Stimulated activated naive CD8-positive, alpha-beta T cell treated with anti-CD3 and anti-CD28 coated beads, Interleukin-15, Interleukin-2, amounts not matched to agents 100 U/mL and 50 U/mL, for 24 hours (primary cell): Measurements from ENCODE around the gene ST3GAL4.
"Not testable (repeated sequence)": the region's sequence is repeated elsewhere in the genome, so short reads cannot be mapped to it uniquely, and the experiment has no call there.

ENCODE experiments used
- ATAC-seq: fragments of 150-1000 bp; cut with Tn5 transposase; one replicate; pipeline ENCODE4 v1.10.0; 2021
- DNase-seq: peaks from one replicate; pipeline ENCODE4 v3.0.0; 2021

ST3GAL4 gene

DNA sequence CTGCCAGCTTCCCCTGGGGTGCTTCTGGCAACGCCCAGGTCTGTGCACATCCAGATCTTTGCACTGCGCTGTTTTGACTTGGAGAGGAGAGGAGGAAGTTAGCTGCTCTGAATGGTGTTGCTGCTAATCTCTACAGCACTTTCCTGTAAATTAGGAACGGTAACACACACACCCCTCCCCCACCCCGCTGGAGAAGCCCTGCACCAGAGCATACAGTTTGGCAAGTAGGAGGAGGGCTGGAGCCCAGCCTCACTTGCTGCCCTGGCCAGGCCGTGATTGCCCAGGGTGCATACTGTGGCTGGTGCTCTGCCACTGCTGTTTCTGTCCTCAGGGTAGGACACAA is 31.2 kb downstream of the ST3GAL4 start:
- ATAC-seq: not testable (repeated sequence)

DNA sequence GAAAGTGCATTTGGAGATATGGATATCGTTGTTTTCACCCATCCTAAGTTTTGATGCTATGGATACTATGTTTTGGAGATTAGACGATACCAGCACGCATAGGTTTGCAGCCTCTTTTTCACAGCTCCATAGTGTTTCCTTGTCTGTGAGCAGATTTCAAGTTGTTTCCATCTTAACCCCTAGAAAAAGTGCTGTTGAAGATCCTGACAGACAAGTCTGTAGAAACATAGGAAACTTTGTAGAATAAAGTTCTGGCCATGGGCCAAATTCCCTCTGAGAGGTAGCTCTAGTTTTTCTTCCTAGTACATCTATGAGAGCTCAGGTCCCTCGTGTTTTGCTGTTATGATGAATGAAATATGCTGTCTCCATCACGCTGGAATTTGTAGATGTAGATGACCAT is 32.4 kb downstream of the ST3GAL4 start:
- DNase-seq (no peak), ATAC-seq (no peak)

More for the DNA sequence above, 31.2 kb downstream of the ST3GAL4 start:
- not testable (repeated sequence) for DNase-seq

DNA sequence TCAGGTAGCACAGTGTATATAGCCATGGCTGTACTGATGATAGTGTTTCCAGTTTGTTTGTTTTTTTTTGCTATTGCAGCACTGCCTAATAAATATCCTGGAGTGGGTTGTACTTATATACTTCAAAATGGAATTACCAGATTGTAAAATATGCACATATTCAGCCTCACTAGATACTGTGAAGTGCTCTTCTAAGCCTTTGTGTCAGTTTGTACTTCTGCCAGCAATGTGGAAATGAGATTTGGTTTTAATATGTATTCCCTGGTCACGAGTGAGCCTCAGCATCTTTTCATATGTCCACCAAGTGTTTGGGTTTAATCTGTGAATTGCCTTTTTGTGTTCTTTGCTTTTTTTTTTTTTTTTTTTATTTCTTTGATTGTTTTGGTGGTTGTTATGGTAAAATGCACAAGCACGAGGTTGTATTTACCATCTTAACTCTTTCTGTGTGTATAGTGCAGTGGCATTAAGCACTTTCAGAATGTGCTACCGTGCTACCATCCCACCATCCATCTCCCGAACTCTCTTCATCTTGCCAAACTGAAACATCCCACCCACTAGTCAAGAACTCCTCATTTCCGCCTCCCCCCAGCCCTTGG is 34.9 kb downstream of the ST3GAL4 start:
- no peak for ATAC-seq
- DNase-seq: no peak

DNA sequence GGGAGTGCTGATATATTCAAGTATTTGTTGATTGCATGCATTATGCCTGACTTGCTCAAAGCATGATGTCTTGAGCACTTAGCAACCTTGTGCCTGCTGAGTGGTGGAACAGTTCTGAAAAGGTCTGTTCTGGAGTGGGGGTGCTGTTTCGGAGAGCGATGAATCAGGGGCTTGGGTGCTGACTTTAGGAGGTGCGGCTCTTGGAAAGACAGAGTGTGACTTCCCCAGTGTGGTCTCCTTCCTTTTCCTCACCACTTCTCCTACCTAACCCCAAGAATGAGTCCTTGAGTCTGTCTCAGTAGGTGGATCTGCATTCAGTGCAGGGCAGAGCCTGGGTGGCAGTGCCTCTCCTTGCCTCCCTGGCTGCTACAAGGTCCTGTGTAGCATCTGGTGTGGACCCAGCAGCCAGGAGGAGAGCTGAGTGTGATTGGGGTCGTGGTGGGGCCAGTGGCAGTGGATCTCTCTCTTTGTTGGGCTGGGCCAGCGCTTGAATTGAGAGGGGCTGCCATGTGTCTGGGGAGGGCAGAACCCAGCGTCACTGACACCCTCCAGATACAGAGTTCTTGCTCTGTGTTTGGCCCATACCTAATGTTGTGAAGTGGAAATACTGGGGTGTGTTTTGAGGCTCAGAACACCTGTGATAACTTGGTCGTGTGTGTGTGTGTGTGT is 35.9 kb downstream of the ST3GAL4 start:
- no peak for DNase-seq
- no peak for ATAC-seq

DNA sequence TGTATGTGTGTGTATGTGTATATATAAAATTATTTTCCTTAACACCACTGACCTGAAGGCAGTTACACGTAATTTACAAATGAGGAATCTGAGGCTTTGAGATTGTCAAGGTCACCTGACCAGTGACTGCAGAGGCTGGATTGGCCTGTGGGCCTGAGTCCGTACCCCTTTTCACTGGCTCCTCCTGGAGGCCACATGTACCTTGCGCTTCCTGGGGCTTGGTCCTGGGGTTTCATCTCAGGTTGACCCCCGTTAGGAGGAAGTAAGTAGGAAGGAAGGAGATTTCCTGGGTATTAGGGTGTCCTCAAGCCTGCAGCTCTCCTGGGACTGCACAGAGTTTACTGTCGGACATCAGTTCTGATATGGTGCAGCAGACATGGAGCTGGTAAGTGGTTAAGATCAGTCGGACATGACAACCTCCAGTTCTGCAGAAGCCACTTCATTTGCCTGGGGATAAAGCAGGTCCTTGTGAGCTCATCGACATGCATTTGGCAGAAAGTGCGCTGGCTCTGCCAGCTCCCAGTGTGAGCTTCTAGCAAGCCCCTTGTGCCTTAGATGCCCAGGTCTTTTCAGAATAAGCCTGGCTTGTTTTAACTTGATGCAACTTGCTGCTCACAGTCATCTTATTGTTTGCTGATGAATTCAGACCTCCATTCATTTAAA is 36.6 kb downstream of the ST3GAL4 start:
- ATAC-seq: peak; percentile 28
- no peak for DNase-seq

DNA sequence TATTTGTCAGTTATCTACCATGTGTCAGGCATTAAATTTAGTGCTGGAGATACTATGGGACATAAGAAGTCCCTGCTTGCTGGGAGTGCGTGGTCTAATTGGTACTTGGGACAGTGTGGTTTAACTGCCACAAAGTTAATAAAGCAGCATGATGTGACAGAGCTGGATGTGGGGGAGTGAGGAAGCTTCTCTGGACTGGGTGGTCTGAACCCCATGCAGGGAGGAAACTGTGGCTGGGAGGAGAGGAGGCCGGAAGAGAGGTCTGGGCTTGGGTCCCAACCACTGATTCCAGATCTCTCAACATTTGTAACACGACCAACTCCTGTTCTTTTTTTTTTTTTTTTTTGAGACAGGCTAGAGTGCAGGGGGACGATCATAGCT is 37.1 kb downstream of the ST3GAL4 start:
- ATAC-seq (no peak), DNase-seq (no peak)

DNA sequence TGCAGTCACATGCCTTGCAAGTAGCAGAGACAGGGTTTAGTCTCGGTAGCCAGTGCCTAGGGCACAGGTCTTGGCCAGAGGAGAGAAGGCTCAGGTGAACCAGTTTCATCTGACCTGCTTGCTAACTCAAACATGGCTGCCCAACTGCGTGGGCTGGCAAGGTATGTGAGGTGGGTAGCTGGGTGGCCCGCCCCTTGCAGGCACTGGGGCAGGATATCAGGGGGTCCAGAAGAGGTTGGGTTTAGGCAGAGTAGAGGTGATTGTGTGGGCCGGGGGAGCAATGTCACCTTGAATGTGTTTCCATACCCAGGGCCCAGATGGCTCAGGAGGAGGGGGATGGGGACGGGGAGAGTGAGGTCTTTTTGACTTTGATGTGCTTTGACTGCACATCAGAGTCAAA is 37.7 kb downstream of the ST3GAL4 start:
- no peak for ATAC-seq
- DNase-seq: no peak

DNA sequence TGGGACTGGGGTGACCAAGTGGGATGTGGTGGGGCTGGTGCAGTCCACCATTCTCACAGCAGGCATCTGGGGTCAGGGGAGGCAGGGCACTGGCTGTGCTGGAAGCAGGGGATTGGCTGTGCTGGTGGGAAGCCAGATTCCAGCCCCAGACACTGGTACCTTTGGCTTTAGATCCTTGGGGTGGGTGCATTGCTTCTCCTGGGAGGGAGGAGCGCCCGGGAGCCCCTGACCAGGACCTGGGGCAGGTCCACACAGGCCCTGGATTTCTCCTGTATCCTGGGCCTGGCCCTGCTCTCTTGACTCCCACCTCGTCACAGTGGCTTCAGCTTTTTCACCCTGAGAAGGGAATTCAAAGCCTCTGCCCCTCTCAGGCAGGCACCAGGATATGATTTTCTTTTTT is 38.5 kb downstream of the ST3GAL4 start:
- no peak for ATAC-seq
- DNase-seq: no peak

DNA sequence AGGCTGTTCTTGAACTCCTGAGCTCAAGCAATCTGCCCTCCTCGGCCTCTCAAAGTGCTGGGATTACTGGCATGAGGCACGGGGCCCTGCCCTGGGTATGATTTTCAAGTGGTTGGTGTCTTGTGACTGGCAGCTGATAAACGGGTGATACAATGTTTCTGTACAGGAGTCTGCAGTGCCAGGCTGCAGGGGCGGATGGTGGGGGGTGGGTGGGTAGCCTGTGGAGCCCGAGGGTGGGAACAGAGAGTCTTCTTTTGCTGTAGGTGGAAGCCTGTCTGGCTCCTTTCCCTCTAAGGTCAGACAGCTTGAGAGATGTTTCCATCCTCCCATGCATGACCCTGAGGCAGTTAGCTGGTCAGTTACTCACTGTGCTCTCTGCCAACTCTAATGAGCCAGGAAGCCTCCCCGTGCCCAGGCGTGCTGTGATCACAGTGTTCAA is 39.2 kb downstream of the ST3GAL4 start:
- not testable (repeated sequence) for DNase-seq, ATAC-seq

DNA sequence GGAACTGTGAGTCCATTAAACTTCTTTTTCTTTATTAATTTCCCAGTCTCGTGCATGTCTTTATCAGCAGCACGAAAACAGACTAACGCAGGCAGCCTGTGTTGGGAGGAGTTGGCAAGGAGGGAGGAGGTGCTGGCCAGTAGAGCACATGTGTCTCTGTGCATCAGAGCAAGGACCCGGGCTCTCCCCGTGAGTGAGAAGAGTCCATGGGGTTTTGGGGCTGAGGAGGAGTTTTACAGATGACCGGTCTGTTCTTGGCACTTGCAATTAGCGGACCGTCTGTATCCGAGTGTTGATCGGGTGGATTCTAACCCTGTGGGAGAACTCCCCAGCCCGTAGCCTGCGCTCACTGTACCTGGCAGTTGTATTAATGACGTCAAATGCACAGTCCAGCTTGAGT is 40.3 kb downstream of the ST3GAL4 start:
- ATAC-seq, DNase-seq: not testable (repeated sequence)

DNA sequence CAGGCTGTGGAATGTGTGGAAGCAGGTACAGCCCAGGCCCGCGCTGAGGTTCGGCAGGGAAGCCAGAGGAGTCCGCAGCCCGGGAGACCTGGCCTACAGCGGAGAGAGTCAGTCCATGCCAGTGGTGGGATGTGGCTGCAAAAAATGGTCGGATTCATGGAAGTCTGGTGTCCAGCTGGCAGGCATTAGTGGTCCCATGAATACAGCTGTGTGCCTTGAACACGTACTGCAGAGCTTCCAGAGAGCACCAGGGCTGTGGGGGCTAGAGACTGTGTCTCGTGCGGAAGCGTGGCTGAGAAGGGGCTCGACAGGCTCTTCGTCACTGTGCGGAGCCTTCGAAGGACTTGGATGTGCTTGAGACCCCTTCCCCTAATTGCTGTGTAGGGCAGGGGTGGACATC is 40.8 kb downstream of the ST3GAL4 start:
- DNase-seq, ATAC-seq: not testable (repeated sequence)

DNA sequence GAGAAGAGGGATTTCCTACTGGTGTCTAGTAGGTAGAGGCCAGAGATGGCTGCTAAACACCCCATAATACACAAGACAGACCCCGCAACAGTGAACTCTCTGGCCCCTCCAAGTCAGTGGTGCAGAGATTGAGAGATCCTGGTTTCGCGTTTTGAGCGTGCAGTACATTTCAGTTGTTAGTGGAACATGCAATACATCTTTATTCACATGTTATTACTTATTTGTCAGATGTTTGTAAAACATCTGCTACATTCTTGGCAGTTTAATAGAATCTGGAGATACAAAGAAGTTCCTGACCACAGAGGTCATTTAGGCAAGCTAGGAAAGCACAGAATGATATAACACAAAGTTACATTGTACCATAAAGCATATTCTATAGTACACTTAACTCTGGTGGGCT is 41.5 kb downstream of the ST3GAL4 start:
- DNase-seq: no peak
- no peak for ATAC-seq

DNA sequence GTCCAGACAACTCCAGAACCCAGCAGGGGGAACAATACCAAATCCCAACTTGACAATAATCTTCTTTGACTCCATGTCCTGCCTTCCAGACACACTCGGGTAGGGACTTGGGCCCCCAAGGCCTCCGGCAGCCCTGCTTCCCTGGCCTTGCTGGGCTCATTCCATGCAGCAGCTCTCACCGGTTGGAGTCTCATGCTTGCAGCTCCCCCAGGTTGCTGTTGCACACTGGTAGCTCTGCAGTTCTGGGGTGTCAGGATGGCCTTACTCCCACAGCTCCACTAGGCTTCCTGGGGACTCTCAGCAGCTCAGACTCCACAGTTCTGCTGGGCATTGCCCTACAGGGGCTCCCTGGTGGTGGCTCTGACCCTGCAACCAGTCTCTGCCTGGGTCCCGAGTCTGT is 42.8 kb downstream of the ST3GAL4 start:
- no peak for ATAC-seq
- no peak for DNase-seq

DNA sequence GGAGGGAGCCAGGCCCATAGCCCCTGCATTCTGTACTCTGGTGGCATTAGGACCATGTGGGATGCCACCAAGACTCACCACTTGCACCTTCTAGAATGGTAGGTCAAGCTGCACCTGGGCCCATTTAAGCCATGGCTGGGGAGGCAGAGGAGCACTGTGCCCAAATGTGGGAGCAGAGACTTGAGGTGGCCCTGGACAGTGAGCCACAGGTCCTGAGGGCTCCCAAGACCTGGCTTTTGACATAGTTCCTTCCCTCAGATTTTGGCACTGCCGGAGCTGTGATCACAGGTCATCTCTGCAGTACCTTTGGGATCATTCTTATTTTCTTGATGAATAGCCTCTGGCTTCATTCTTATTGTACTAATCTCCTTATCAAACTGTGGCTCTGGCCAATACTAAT is 43.2 kb downstream of the ST3GAL4 start:
- no peak for DNase-seq
- ATAC-seq: no peak

DNA sequence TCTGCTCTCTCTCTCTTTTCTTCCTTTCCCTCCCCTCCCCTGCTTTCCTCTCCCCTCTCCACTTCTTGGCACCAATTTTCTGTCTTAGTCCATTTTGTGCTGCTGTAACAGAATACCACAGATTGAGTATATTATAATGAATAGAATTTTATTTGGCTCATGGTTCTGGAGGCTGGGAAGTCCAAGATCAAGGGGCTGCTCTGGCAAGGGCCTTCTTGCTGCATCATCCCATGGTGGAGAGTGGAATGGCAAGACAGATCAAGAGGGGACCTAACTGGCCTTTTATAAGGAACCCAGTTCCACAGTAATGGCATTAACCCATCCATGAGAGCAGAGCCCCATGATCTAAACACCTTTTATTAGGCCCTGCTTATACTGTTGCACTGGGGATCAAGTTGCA is 44.5 kb downstream of the ST3GAL4 start:
- ATAC-seq (no peak), DNase-seq (no peak)

DNA sequence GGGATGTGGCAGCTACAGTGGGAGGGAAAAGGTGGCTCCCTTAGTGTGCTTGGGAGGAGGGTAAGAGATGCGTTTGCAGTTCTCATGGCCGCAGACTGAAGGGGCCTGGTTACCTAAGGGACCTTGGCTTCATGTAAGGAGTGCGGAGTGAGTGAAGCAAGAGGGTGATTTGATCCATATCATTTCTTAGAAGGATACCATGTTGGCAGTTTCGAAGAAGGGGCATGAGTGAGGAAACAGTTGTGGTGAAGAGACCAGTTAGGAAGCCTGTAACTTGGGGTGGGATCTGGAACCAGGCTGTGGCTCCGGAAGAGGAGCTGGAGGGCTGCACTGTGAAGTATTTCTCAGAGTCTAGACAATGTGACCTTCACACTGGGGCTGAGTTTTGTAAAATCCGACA is 45.0 kb downstream of the ST3GAL4 start:
- DNase-seq (no peak), ATAC-seq (no peak)

DNA sequence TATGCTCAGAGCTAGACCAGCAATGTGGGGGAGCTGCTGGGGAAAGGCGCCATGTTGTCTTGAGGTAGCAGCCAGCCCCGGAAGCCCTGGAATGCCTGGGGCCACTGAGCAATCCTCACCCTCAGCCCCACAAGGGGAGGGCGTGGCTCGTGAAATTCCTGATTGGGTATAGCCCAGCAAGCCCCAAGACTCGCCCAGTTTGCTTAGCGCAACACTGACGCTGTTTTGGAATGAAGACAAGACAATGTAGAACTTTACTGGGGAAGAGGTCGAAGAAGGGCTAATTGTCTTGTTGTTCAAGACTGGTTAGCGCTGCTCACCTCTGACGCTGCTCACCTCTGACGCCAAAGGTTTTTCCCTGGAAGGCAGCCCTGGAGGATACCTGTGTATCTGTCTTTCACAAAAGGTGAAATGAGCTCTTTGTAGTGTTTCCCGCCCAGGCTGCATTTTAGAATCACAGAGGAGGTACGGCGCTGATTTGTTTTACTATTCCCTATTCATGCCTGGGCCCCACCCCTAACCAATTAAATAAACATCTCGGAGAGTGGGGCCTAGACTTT is 47.6 kb downstream of the ST3GAL4 start:
- DNase-seq (no peak), ATAC-seq (no peak)

DNA sequence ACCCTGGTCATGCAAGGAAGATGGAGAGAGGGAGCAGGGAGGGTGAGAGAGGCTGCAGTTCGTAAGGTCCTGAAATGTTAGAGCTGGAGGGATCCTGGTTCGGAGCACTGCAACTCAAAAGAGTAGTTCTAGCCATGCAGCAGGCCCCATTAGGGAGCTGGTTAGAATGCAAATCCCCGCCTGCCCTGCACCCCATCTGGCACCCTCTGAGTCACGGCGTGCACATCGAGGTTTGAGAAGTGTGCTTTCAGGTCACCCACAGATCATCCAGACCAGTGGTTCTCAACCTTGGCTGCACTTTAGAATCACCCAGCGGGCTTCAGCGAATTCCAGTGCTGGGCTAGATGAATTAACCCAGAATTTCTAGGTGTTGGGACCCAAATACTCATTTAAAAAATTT is 48.2 kb downstream of the ST3GAL4 start:
- ATAC-seq: no peak
- DNase-seq: no peak

DNA sequence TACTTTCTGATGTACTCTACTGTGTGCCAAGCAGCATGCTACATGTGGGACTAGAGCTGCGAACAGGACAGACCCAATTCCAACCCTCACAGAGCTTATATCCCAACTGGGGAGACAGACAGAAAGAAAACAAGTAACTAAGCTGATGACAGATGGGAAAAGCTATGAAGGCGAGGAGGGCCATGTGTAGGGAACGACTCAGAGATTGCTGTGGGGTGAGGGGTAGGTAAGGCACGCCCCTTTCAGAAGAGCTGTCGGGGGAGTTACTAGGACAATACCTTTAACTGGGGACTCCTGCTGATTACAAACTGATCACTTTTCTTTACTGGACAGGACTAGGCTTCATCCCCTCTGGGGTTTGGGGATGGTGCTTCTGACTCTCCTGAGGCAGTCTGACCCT is 48.9 kb downstream of the ST3GAL4 start:
- DNase-seq: no peak
- ATAC-seq: no peak

DNA sequence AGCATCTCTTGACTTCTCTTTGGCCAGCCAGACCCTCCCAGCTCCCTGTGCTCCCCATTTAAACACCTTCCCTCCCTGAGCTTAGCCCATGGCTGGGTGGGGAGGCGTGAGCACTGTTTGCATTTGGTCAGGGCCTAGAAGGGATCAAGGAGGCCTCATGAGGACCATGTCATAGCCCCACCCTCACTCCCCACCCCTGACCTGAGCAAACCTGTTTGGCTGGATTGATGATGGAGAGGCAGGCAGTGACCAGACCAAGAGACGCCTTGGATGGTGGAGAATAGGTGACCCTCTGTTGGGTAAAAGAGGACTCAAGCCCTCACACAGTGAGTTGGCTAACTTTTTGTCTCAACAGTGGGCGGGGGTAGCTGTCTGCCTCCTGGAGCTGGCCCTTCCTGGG is 49.9 kb downstream of the ST3GAL4 start:
- ATAC-seq (no peak), DNase-seq (no peak)

DNA sequence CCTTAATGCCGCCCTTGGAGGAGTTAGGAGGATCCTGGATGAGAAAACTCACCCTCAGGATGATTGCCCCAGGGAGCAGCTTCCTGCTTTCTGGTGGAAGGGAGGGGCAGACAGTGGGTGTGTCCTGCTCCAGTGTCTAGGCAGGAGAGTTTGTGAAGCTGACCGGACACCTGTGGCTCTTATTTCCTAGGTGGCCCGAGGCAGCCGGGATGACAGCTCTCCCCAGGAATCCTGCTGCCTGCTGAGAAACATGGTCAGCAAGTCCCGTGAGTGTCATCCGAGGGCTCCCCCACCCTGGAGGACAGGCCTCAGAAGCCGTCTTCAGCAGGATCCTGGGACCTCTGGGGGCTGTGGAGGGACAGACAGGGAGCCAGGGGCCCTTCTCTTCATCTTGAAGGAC is 50.4 kb downstream of the ST3GAL4 start:
- ATAC-seq: no peak
- DNase-seq: no peak

DNA sequence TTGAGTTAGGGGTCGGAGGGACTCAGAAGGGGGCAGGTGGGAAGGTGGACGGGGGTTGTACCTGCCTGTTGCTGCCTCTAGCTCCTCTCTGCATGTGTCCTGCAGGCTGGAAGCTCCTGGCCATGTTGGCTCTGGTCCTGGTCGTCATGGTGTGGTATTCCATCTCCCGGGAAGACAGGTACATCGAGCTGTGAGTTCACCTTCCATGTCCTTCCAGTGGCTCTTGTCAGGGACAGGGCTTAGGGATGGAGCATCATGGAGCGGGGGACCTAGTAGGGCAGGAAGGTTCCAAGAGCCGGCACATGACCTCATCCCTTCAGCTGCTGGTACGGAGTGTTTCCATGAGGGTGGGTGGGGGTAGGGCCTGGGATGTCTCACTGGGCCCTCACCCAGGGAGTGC is 50.9 kb downstream of the ST3GAL4 start:
- DNase-seq (no peak), ATAC-seq (no peak)

DNA sequence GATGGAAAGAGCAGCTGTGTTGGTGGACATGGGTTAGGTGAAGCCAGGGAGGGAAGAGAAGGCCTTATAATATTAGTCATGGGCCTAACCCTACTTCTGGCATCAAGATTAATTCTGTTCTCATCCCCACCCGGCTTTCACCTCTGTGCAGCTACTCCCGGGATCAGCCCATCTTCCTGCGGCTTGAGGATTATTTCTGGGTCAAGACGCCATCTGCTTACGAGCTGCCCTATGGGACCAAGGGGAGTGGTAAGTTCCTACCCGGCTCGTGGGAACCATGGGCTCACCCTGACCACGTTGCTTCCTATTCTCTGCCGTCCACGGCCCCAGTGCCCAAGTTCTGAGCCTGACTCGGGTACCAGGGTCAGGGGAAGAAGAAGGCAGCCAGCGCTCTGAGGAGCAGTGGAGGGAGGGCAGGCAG is 51.6 kb downstream of the ST3GAL4 start:
- DNase-seq: no peak
- no peak for ATAC-seq
